Stimulated activated CD4-positive, alpha-beta T cell treated with anti-CD3 and anti-CD28 coated beads, Interleukin-1b, Interleukin-23, amount 100 ng/mL, for 4 hours (primary cell): Measurements from ENCODE around the gene HSPA2.
A peak's percentile ranks its signal among the peaks of the same experiment; 100 is the strongest.
"Not testable (repeated sequence)": the region's sequence is repeated elsewhere in the genome, so short reads cannot be mapped to it uniquely, and the experiment has no call there.

Experiments
- DNase-seq, 2 donors: peaks; one replicate each; pipeline ENCODE4 v3.0.0-alpha.2; 2020; ENCODE audit warnings: low read depth in 2 of 2

HSPA2 gene

DNA sequence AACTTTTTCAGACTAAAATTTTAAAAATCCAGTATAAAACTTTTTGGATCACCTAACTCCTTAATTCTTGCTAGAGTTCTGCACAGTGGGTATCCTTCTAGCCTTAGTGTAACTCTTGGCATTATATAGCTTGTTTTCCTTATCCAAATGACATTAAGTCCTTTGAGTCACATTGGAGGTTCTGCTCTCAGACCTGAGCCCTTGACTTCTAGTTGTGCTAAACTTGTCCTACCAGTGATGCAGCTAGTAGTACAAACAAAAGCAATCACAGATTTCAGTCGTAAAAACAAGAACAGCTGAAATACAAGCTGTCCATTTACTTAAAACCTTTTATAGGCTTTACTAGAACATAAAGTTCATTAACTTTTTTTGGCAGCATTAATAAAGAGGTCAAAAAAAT is 25.5 kb upstream of the HSPA2 start:
- no peak for DNase-seq

DNA sequence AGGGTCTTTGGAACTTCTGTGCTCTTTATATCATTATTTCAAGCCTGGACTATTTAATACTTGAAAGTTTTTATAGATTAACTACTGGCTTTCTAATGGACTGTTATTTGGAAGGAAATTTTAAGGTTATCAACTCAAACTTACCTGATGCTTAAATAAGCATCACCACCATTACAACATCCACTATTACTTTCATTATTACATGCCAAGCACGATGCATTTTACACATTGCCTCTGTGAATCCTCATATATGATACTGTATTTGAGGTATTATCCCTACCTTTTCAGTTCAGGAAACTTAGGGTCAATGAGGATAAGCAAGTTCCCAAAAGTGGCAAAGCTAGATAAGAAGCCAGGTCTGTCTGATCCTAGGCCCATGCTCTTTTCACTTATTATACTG is 23.6 kb upstream of the HSPA2 start:
- DNase-seq, result no peak

DNA sequence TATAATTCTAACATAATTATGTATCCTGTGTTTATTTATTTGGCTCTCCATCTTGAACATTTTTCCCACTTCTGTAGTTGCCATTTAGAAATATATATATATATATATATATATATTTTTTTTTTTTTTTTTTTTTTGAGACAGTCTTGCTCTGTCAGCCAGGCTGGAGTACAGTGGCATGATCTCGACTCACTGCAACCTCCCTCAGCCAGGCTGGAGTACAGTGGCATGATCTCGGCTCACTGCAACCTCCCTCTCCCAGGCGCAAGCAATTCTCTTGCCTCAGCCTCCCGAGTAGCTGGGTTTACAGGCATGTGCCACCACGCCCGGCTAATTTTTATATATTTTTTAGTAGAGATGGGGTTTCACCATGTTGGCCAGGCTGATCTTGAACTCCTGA is 22.9 kb upstream of the HSPA2 start:
- not testable (repeated sequence) for DNase-seq

DNA sequence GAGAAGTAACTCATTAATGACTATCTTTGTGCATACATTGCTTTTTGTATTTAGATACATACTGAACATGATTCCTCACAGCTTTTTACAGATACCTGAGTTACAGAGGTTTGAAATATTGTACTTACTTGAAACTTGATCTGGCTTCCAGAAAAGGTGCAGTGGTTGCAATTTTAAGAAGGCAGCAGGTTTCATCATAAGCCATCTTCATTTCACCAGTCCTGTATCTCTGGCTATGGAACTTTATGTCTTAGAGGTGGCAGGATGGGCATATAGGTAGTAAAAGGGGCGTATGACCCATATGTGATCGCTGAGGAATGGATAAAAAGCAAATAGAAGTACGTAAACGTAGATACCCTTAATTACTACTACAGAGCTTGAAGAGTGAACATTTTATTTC is 22.3 kb upstream of the HSPA2 start:
- no peak for DNase-seq

DNA sequence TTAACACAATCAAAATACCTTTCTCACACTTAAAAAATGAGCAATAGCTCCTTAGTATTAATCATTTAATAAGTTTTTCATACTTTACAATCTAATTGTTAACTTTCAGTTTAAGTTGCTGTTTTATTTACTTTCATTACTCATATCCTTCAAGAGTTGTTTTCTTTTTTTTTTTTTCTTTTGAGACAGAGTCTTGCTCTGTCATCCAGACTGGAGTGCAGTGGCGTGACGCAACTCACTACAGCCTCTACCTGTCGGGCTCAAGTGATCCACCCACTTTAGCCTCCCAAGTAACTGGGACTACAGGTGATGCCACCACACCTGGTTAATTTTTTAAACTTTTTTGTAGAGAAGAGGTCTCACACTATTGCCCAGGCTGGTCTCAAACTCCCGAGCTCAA is 19.8 kb upstream of the HSPA2 start:
- DNase-seq, result no peak

DNA sequence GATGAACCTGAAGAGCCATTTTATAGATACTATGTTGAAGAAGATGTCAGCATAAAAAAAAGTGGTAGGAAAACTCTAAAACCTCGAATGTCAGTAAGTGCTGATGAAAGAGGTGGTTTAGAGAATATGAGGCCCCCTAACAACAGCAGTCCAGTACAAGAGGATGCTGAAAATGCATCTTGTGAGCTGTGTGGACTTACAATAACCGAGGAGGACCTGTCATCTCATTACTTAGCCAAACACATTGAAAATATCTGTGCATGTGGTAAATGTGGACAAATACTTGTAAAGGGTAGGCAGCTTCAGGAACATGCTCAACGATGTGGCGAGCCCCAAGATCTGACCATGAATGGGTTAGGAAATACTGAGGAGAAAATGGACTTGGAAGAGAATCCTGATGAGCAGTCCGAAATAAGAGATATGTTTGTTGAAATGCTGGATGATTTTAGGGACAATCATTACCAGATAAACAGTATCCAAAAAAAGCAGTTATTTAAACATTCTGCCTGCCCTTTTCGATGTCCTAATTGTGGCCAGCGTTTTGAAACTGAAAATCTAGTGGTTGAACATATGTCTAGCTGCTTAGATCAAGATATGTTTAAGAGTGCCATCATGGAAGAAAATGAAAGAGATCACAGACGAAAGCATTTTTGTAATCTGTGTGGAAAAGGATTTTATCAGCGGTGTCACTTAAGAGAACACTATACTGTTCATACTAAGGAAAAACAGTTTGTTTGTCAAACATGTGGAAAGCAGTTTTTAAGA is 17.8 kb upstream of the HSPA2 start:
- no peak for DNase-seq

DNA sequence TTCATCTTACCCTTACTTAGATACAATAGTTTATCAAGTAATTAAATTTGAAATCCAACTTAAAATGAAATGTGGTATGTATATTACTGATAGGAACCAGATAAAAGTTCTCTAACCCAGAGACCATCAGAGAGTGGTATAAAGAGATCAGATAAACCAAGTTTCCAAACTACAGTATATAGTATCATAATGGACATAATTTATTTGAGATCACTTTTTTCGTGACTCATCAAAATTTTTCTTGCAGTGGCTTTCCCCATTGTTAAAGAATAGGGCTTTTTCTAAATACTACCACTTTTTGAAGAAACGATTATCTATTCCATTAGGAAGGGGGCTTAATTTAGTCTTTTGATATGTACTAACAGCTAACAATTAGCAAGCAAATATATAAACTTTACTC is 15.2 kb upstream of the HSPA2 start:
- no peak for DNase-seq

DNA sequence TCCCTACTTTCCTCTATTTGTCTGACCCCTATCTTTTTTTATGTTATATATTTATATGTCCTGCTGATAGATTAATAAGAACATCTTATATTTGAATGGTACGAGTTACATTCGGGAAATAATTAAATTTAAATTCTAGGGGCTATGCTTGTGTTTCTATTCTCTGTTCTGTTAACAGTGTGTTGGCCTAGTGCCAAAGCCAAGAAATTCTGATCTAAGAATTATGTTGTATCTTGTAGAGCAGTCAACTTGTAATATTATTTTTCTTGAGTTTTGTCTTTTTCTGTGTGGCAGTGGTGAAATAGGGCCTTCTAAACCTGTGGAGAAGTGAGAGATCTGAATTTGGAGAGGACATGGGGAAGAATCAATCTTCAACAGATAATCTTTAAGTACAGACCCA is 9.0 kb upstream of the HSPA2 start:
- no peak for DNase-seq

DNA sequence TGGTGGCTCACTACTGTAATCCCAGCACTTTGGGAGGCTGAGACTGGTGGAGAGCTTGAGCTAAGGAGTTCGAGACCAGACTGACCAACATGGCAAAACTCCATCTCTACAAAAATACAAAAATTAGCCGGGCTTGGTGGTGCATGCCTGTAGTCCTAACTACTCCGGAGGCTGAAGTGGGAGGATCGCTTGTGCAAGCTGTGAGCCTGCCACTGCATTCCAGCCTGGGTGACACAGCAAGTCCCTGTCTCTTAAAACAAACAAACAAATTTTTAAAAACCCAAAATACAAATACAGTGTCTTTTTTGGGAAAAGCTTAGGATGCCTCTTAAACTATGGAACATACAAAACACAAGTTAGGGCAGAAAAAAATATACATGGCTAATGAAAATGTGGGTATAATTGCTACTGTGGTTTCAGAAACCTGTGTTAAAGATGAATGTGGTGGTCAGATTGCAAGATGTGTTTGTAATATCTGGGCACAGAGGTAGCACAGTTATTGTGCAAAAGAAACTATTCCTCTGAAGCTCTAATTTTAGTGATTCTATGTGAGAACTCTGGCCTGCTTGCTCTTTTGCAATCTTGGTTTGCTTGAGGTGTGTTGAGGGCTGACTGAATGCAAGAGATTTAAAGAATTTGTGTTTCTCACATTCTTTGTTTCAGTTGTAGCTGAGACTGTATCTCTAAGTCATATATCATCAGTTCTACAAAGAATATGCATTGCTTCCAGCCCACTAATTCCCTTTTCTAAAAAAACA is 3.9 kb upstream of the HSPA2 start:
- no peak for DNase-seq

DNA sequence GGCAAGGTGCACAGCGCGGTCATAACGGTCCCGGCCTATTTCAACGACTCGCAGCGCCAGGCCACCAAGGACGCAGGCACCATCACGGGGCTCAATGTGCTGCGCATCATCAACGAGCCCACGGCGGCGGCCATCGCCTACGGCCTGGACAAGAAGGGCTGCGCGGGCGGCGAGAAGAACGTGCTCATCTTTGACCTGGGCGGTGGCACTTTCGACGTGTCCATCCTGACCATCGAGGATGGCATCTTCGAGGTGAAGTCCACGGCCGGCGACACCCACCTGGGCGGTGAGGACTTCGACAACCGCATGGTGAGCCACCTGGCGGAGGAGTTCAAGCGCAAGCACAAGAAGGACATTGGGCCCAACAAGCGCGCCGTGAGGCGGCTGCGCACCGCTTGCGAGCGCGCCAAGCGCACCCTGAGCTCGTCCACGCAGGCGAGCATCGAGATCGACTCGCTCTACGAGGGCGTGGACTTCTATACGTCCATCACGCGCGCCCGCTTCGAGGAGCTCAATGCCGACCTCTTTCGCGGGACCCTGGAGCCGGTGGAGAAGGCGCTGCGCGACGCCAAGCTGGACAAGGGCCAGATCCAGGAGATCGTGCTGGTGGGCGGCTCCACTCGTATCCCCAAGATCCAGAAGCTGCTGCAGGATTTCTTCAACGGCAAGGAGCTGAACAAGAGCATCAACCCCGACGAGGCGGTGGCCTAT is 875 bp downstream of the HSPA2 start:
- DNase-seq, result peak in 1 of 2 donors; percentile 3

DNA sequence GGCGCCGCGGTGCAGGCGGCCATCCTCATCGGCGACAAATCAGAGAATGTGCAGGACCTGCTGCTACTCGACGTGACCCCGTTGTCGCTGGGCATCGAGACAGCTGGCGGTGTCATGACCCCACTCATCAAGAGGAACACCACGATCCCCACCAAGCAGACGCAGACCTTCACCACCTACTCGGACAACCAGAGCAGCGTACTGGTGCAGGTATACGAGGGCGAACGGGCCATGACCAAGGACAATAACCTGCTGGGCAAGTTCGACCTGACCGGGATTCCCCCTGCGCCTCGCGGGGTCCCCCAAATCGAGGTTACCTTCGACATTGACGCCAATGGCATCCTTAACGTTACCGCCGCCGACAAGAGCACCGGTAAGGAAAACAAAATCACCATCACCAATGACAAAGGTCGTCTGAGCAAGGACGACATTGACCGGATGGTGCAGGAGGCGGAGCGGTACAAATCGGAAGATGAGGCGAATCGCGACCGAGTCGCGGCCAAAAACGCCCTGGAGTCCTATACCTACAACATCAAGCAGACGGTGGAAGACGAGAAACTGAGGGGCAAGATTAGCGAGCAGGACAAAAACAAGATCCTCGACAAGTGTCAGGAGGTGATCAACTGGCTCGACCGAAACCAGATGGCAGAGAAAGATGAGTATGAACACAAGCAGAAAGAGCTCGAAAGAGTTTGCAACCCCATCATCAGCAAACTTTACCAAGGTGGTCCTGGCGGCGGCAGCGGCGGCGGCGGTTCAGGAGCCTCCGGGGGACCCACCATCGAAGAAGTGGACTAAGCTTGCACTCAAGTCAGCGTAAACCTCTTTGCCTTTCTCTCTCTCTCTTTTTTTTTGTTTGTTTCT is 1.7 kb downstream of the HSPA2 start:
- no peak for DNase-seq

DNA sequence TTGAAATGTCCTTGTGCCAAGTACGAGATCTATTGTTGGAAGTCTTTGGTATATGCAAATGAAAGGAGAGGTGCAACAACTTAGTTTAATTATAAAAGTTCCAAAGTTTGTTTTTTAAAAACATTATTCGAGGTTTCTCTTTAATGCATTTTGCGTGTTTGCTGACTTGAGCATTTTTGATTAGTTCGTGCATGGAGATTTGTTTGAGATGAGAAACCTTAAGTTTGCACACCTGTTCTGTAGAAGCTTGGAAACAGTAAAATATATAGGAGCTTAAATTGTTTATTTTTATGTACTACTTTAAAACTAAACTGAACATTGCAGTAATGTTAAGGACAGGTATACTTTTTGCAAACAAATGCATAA is 2.3 kb downstream of the HSPA2 start:
- no peak for DNase-seq

DNA sequence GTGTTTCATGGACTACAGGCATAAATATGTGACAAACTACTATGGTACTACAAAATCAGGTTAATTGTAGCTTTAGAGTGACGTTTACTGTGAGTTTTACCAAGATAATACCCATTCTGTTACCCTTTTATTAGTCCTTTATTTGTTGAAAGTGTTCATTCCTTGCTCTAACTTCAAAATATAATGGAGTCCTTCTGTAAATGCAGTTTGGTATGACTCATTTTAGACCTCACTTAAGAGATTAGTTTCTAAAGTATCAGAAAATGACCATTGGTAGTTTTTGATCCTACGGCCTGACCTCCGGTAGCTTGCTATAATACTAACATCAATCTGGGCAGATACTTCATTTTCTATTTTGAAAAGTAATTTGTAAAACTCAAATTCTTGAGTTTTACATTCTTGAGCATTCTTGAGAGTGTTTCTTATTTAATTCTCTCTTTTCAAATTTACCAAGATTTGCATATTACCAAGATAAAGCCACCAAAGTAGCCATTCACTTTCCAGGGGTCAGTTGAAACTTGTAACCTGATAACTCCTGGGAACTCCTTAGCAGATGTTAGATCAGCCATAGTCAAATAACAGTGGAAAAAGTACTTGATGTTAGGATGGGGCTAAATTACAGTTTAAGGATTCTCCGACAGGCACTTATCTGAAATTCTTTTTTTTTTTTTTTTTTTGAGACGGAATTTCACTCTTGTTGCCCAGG is 4.2 kb downstream of the HSPA2 start:
- DNase-seq, result no peak

DNA sequence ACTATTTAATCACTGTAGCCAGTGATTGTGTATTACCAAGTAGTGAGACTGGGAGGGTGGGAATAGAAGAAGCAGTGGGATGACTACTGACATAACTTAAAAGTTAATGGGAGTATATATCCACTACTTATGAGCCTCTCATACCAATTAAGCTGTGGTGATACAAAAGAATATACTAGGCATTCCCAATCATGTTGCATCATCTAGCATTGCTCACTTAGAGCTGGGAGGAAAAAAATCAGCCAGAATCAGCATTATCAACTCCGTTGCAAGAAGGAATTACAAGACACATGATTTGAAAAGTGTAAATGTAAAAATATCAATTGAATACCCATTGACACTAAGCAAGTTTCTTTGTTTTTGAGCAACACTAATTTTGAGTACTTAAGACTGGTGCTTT is 8.5 kb downstream of the HSPA2 start:
- DNase-seq, result no peak

DNA sequence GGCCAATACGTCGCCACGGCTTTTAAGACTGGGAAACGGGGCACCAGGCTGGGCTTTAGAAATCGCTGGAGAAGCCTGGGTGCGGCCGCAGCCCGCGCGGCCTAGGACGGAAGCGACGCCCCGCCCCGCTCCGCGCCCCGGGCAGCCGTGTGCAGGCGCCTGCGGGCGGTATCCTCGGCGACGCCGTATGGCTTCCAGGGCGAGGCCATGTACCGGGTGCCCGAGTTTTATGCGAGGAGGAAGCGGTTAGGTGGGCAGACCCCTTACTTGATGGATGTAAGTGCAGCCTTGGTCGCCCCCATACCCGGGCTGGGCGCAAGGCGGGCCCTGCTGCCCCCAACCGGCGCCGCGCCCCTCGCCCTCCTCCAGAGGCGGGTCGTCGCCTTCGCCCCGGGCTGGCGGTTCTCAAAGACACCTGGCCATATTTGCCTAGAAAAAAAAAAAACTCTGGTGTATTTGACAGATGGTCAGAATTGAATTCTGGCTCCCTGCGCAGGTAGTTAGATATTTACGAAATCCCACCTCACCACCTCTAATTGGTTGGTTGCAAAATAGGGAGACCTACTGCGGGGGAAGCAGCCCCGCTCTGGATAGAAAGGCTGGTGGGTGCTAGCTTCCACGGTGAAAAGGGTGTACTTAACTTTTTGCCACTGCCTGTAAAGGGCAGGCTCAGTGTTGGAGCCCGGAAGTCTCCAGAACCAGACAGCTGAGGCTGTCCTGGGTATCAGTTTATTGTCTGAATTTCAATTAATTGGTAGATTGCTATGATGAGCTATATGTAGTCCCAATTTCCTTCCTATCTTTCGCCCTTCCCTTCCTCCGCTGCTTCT is 9.5 kb downstream of the HSPA2 start, which contains the start of gene PPP1R36:
PPP1R36 (plus strand) TSS at position 171 of the 830 bp plus-strand sequence; CDS start at position 208, 37 bp downstream.
- peak in 1 of 2 donors; percentile 38 for DNase-seq

DNA sequence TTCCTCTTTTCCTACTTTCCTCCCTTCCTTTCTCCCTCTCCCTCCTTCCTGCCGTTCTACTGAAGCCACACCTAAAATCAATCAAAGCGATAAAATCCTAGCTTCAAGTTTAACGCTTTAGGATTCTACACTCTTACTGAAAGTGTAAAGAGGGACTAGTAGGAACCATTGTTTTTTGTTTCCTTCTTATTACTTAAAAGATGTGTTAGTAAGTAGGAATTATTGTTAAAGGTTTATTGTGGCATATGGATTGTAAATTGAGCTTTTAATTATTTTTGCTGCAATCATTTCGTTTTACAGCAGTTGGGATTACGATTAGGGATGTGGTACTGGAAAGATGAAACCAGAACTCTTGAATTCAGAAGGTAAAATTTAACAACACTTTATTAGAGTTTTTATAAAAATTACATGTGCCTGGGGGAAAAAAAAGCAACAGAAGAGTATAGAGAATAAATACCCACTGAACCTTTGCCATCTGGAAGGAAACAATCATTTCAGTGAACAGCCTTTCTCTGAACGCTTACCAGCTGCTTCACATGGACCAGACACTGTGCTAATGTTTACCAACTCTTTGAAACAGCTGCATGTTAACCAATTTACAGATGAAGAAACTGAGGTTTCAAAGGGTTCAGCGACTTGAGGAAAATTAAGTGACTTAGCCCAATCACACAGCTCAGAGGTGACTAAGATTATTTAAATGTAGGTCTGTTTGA is 10.2 kb downstream of the HSPA2 start:
- no peak for DNase-seq

DNA sequence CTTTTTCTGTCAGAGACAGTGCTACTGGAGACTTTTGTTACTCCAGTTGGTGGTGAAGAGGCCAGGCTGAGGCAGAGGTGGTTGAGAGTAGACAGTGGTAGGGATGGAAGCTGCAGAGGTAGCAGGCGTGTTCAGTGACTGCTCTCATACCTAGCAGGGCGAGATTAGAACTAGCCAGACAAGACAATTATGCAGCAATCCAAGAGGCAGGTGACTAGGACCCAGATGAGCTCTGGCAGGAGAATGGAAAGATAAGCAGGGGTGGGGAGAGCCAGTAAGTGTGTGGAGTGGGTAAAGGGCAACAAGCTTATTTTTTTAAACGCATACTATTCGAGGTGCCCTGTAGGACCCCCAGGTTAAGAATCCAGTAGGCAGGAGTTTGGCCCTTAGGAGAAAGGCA is 14.0 kb downstream of the HSPA2 start:
- no peak for DNase-seq

DNA sequence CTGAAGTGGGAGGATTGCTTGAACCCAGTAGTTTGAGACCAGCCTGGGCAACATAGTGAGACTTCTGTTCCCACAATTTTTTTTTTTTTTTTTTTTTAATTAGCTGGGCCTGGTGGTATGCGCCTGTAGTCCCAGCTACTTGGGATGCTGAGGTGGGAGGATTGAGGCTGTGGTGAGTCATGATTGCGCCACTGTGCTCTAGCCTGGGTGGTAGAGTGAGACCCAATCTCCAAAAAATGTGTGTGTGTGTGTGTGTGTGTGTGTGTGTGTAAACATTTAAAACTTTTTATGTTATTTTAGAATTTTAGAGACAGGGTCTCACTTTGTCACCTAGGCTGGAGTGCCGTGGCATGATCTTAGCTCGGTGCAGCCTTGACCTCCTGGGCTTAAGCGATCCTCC is 16.0 kb downstream of the HSPA2 start:
- DNase-seq, result no peak

DNA sequence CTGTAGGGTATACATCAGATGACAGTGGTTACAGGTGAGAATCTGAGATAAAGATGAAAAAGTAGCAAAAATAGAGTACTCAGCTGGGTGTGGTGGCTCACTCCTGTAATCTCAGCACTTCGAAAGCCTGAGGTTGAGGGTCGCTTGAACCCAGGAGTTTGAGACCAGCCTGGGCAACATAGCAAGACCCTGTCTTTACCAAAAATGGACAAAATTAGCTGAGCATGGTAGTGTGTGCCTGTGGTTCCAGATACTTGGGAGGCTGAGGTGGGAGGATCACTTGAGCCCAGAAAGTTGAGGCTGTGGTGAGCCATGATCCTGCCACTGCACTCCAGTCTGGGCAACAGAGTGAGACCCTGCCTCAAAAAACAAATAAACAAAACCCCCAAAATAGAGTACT is 17.7 kb downstream of the HSPA2 start:
- DNase-seq, result not testable (repeated sequence)

DNA sequence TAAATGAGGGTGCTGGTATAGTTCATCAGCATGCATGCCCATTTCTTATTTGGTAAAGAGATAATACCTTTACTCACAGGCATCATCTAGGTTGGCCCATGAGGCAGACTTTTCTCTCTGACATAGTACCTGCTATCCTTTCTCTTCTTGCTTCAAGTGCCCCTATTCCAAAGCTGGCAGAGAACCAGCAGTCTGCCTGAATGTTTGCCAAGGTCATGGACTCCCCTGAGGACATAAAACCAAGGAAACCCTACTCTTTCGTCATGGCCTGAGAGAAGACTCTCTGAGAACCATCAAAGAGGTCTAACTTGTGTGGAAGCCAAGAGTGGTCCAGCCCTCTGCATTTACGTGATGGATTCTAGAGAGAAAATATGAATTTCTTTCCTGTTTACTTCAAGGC is 21.1 kb downstream of the HSPA2 start:
- no peak for DNase-seq
